Activated CD4-positive, CD25-positive, alpha-beta regulatory T cell treated with anti-CD3 and anti-CD28 coated beads, Interleukin-2, amount 50 U/mL, for 24 hours (primary cell): ENCODE measurements around the gene DBX2.
"Not testable (repeated sequence)": the region's sequence is repeated elsewhere in the genome, so short reads cannot be mapped to it uniquely, and the experiment has no call there.

Experiments
- ATAC-seq, 2 donors: fragments of 150-1000 bp; cut with Tn5 transposase; one replicate each; pipeline ENCODE4 v1.10.0; 2021; ENCODE audit warnings: mild to moderate bottlenecking in 1 of 2, moderate library complexity in 1 of 2

The DBX2 gene

GRCh38 chr12:45050751-45051571 is at the start of gene DBX2:
TSS of gene DBX2 (minus strand) at chr12:45051099. CDS start at chr12:45050927, 172 bp downstream.
- ATAC-seq: no peak

GRCh38 chr12:45098766-45099165 is 47.9 kb upstream of the DBX2 start:
- ATAC-seq: no peak

- not testable (repeated sequence) for ATAC-seq
Measured at GRCh38 chr12:45095417-45095816, 44.5 kb upstream of the DBX2 start.

GRCh38 chr12:45093051-45093450 is 42.2 kb upstream of the DBX2 start:
- ATAC-seq: no peak

- no peak for ATAC-seq
Measured at GRCh38 chr12:45089411-45090075, 38.6 kb upstream of the DBX2 start.

- ATAC-seq: no peak
Measured at GRCh38 chr12:45088608-45089007, 37.7 kb upstream of the DBX2 start.

- ATAC-seq: not testable (repeated sequence)
Measured at GRCh38 chr12:45084248-45084647, 33.3 kb upstream of the DBX2 start.

GRCh38 chr12:45077251-45077650 is 26.4 kb upstream of the DBX2 start:
- ATAC-seq: no peak

GRCh38 chr12:45076417-45077026 is 25.6 kb upstream of the DBX2 start:
- ATAC-seq: no peak

GRCh38 chr12:45075587-45076282 is 24.8 kb upstream of the DBX2 start:
- ATAC-seq: no peak

- no peak for ATAC-seq
Measured at GRCh38 chr12:45065125-45065626, 14.3 kb upstream of the DBX2 start.

- no peak for ATAC-seq
Measured at GRCh38 chr12:45060976-45061375, 10.1 kb upstream of the DBX2 start.

GRCh38 chr12:45051572-45052125 is 750 bp upstream of the DBX2 start:
- no peak for ATAC-seq

GRCh38 chr12:45049912-45050750 is 768 bp downstream of the DBX2 start:
- no peak for ATAC-seq

GRCh38 chr12:45042599-45042998 is 8.3 kb downstream of the DBX2 start:
- no peak for ATAC-seq

- no peak for ATAC-seq
Measured at GRCh38 chr12:45040977-45041376, 9.9 kb downstream of the DBX2 start.

GRCh38 chr12:45039757-45040156 is 11.1 kb downstream of the DBX2 start:
- ATAC-seq: no peak

- no peak for ATAC-seq
Measured at GRCh38 chr12:45034861-45035265, 16.0 kb downstream of the DBX2 start.

- ATAC-seq: no peak
Measured at GRCh38 chr12:45017916-45018315, 33.0 kb downstream of the DBX2 start.

- ATAC-seq: no peak
Measured at GRCh38 chr12:45014396-45014795, 36.5 kb downstream of the DBX2 start.

- no peak for ATAC-seq
Measured at GRCh38 chr12:45012749-45013148, 38.1 kb downstream of the DBX2 start.

- ATAC-seq: no peak
Measured at GRCh38 chr12:45010059-45010458, 40.8 kb downstream of the DBX2 start.
